ENCODE data around the gene SYPL1. TPM values are rescaled to one million over a fixed set of nuclear protein-coding genes. Genes with fewer than 3 reads are reported as not detected.
A peak's percentile ranks its signal among the peaks of the same experiment; 100 is the strongest.

The SYPL1 gene
- polyA plus RNA-seq, 1 of the 3 experiments (the other 2 are of a cell fraction) = 72.4 TPM

DNA sequence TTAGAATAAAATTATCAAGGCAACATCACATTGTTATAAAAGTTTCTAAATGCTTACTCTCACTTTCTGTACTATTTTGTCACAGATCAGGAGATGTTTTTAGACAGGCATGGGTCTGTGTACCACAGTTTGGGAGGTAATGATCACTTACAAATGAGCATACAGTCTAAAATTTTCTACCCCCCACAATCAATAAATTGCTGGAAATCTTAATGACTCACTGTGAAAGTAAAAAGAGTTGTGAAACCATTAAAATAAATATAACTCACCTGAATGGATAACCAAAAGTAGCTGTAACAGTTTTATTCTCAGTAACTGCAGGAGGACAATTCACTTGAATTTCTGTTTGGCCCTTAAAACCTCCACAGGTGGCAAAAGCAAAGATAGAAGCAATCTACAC lies 13.2 kb downstream of the SYPL1 start:
- Histone ChIP-seq H3K9me2 (no peaks in the 10 kb centered on the region), H3K27ac (ENCODE audit: low read depth in 2 of 2, low read length in 1 of 2) (no peak overlapping the region), H3K4me1 (ENCODE audit: control insufficient read depth in 1 of 2, insufficient read depth in 2 of 2, low read depth in 1 of 2, low read length in 1 of 2) (no peaks in the 10 kb centered on the region; a peak in 2 of 4 replicates), H3K9ac (no peak overlapping the region), H3K79me2 (ENCODE audit: insufficient read depth) (peaks cover 70% of the 10 kb centered on the region), H3K36me3 (replicated peaks in 1 of 2; ENCODE audit: control insufficient read depth in 1 of 2, insufficient read depth in 2 of 2, low read length in 1 of 2) (peaks cover 45 to 51% of the 10 kb centered on the region in 2 experiments), H3F3A (replicated peaks; ENCODE audit: insufficient read depth) (peaks cover 10% of the 10 kb centered on the region), H3K27me3 (ENCODE audit: insufficient read depth) (no peaks in the 10 kb centered on the region), H4K20me1 (ENCODE audit: insufficient read depth) (peaks cover 57% of the 10 kb centered on the region), H3K4me3 (ENCODE audit: low read depth in 2 of 2, low read length in 1 of 2) (no peak overlapping the region), H2AFZ (ENCODE audit: low read depth) (no peak overlapping the region), H3K9me3 (no peaks in the 10 kb centered on the region), H3K4me2 (no peak overlapping the region)
- no peak for DNase-seq
- ChIA-PET POLR2A (no interaction called here), CTCF (no interaction called here)
- TF ChIP-seq RCOR1 (IDR thresholded peaks at IDR 0.05; ENCODE audit: low read length) = no peak
- no peak for TF ChIP-seq TAF1 (IDR thresholded peaks at IDR 0.05; ENCODE audit: borderline replicate concordance, low read depth, low read length)
- no peak for TF ChIP-seq POLR2AphosphoS5 (IDR thresholded peaks at IDR 0.05; ENCODE audit: low read depth, low read length)
- TF ChIP-seq FOXM1 (IDR thresholded peaks at IDR 0.05; ENCODE audit: low read depth) = no peak
- TF ChIP-seq RXRA (IDR thresholded peaks at IDR 0.05; ENCODE audit: borderline replicate concordance, low read depth) = no peak
- no peak for TF ChIP-seq RAD21 (IDR thresholded peaks at IDR 0.05; ENCODE audit: low read length)
- TF ChIP-seq GATA2 (CRISPR knock-in tag; IDR thresholded peaks at IDR 0.05) = no peak
- no peak for TF ChIP-seq ELF1 (IDR thresholded peaks at IDR 0.05)

DNA sequence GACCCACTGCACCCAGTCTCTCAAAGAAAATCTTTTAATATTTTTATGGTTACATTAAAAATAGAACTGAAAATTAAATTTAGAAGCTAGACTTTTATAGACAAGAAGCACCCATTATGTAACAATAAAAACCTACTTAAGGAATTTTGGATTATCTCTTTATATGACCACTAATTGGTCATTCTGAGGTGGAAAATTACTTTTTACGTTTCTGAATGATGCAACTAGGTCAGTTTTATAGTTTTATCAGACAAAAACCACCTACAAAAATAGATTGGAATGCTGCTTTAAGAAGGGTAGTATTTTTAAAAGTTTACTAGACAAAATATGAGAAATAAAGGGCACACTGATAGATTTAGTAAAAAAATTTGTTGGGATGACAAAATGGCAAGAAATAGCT lies 16.5 kb downstream of the SYPL1 start:
- POLR2A ChIA-PET = no interaction called here
- H3K4me1 ChIP-seq (ENCODE audit: control insufficient read depth in 1 of 2, insufficient read depth in 2 of 2, low read depth in 1 of 2, low read length in 1 of 2) = no peaks in the 10 kb centered on the region; a peak in 2 of 4 replicates
- H3F3A ChIP-seq (replicated peaks; ENCODE audit: insufficient read depth) = peaks cover 10% of the 10 kb centered on the region
- no peak overlapping the region for H3K27ac ChIP-seq (ENCODE audit: low read depth in 2 of 2, low read length in 1 of 2)
- peaks cover 71 to 82% of the 10 kb centered on the region in 2 experiments for H3K36me3 ChIP-seq (replicated peaks in 1 of 2; ENCODE audit: control insufficient read depth in 1 of 2, insufficient read depth in 2 of 2, low read length in 1 of 2)
- no peak overlapping the region for H3K4me3 ChIP-seq (ENCODE audit: low read depth in 2 of 2, low read length in 1 of 2)
- H3K9me3 ChIP-seq = no peaks in the 10 kb centered on the region
- peaks cover 25% of the 10 kb centered on the region for H4K20me1 ChIP-seq (ENCODE audit: insufficient read depth)
- no peak overlapping the region for H2AFZ ChIP-seq (ENCODE audit: low read depth)
- H3K4me2 ChIP-seq = no peak overlapping the region
- H3K9me2 ChIP-seq = no peaks in the 10 kb centered on the region
- H3K9ac ChIP-seq = no peak overlapping the region
- TF ChIP-seq, protein P1, sequence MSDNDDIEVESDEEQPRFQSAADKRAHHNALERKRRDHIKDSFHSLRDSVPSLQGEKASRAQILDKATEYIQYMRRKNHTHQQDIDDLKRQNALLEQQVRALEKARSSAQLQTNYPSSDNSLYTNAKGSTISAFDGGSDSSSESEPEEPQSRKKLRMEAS (IDR thresholded peaks at IDR 0.05; ENCODE audit: low read depth) = no peak
- TF ChIP-seq, protein P2, sequence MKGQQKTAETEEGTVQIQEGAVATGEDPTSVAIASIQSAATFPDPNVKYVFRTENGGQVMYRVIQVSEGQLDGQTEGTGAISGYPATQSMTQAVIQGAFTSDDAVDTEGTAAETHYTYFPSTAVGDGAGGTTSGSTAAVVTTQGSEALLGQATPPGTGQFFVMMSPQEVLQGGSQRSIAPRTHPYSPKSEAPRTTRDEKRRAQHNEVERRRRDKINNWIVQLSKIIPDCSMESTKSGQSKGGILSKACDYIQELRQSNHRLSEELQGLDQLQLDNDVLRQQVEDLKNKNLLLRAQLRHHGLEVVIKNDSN (IDR thresholded peaks at IDR 0.05; ENCODE audit: borderline replicate concordance, low read depth) = no peak
- no peak for TF ChIP-seq GATA2 (CRISPR knock-in tag; IDR thresholded peaks at IDR 0.05)
- 83% methylated on average over 1 of the region's 1 CpG for WGBS (ENCODE audit: low lambda C conversion rate)
- H3K79me2 ChIP-seq (ENCODE audit: insufficient read depth) = peaks cover 38% of the 10 kb centered on the region
- CTCF ChIA-PET = interaction anchor here (0.6 to 4.3 kb wide), 6 partner anchors 8 to 39 kb away, joined by 3 to 17 read pairs (median 4); no protein-coding TSS in a partner anchor
- no peak for DNase-seq
- no peaks in the 10 kb centered on the region for H3K27me3 ChIP-seq (ENCODE audit: insufficient read depth)

DNA sequence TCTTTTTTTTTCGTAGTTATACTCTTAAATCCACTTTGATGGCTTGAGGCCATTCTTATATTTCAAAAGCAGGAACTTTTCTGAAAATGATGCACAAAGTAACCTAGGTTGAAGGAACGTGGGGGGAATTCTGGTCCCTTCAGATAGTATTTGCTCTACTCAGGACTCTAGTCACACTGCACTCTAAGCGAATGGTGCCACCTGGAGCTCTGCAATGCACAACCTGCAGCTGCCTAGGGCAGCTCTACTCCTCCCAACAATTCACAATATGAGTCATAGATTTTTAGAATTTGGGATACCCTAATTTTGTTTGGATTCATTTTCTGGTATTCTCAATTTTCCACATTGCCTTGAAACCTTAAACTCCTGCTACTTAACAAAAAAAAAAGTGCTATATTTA lies 17.3 kb downstream of the SYPL1 start:
- no peaks in the 10 kb centered on the region for H3K9me2 ChIP-seq
- no peak for DNase-seq
- no peak overlapping the region for H2AFZ ChIP-seq (ENCODE audit: low read depth)
- H3K4me1 ChIP-seq (ENCODE audit: control insufficient read depth in 1 of 2, insufficient read depth in 2 of 2, low read depth in 1 of 2, low read length in 1 of 2) = no peaks in the 10 kb centered on the region; a peak in 2 of 4 replicates
- no peak for TF ChIP-seq MEF2A (IDR thresholded peaks at IDR 0.05; ENCODE audit: borderline replicate concordance, low read depth)
- TF ChIP-seq SMC3 (IDR thresholded peaks at IDR 0.05; ENCODE audit: low read depth, low read length) = peak; percentile 29; the same call in 1 of the 2 replicates
- peak; percentile 37 for TF ChIP-seq RAD21 (IDR thresholded peaks at IDR 0.05; ENCODE audit: low read length)
- no peak for TF ChIP-seq MXI1 (IDR thresholded peaks at IDR 0.05; ENCODE audit: low read depth, low read length)
- H3K4me2 ChIP-seq = no peak overlapping the region
- H3K9ac ChIP-seq = no peak overlapping the region
- POLR2A ChIA-PET = no interaction called here
- peaks cover 80 to 90% of the 10 kb centered on the region in 2 experiments for H3K36me3 ChIP-seq (replicated peaks in 1 of 2; ENCODE audit: control insufficient read depth in 1 of 2, insufficient read depth in 2 of 2, low read length in 1 of 2)
- no peak overlapping the region for H3K4me3 ChIP-seq (ENCODE audit: low read depth in 2 of 2, low read length in 1 of 2)
- H4K20me1 ChIP-seq (ENCODE audit: insufficient read depth) = peaks cover 16% of the 10 kb centered on the region
- H3K27me3 ChIP-seq (ENCODE audit: insufficient read depth) = no peaks in the 10 kb centered on the region
- 95% methylated on average over 3 of the region's 3 CpGs for WGBS (ENCODE audit: low lambda C conversion rate)
- no peaks in the 10 kb centered on the region for H3K9me3 ChIP-seq
- H3F3A ChIP-seq (replicated peaks; ENCODE audit: insufficient read depth) = peaks cover 10% of the 10 kb centered on the region
- CTCF ChIA-PET = interaction anchor here (0.6 to 4.3 kb wide), 5 partner anchors 9 to 37 kb away, joined by 3 to 17 read pairs (median 4); no protein-coding TSS in a partner anchor
- peaks cover 29% of the 10 kb centered on the region for H3K79me2 ChIP-seq (ENCODE audit: insufficient read depth)
- H3K27ac ChIP-seq (ENCODE audit: low read depth in 2 of 2, low read length in 1 of 2) = no peak overlapping the region

All from SK-N-SH (cell line).